Measurements from ENCODE around the gene ALAD. TPM values are rescaled to one million over a fixed set of nuclear protein-coding genes. Genes with fewer than 3 reads are reported as not detected.
"Not testable (repeated sequence)": the region's sequence is repeated elsewhere in the genome, so short reads cannot be mapped to it uniquely, and the experiment has no call there.

ALAD gene
- total and polyA plus RNA-seq, 7 donors: 14.8 to 50.2 (median 31.0) TPM

GRCh38 chr9:113380869-113381378 is 20.2 kb downstream of the ALAD start:
- Histone ChIP-seq H3K27ac (no peak overlapping the region), H3K27me3 (no peaks in the 10 kb centered on the region), H3K4me1 (peaks cover 0 to 9% (median 5%) of the 10 kb centered on the region in 4 donors), H3K9me3 (no peaks in the 10 kb centered on the region), H3K36me3 (no peaks in the 10 kb centered on the region), H3K4me3 (no peak overlapping the region)
- intact Hi-C loops (cut with DNase I): no loop called here
- 15 to 44% methylated on average over 1 of the region's 1 CpG for WGBS, 2 donors
- DNase-seq: no peak
- TF ChIP-seq POLR2AphosphoS5 (IDR thresholded peaks at IDR 0.05): no peak
- no peak for TF ChIP-seq EP300 (IDR thresholded peaks at IDR 0.05)
- no peak for TF ChIP-seq CTCF (IDR thresholded peaks at IDR 0.05)
- no peak for TF ChIP-seq POLR2A (IDR thresholded peaks at IDR 0.05)

GRCh38 chr9:113379829-113380210 is 21.3 kb downstream of the ALAD start:
- DNase-seq; H3K27ac ChIP-seq; H3K9me3 ChIP-seq; H3K27me3 ChIP-seq; H3K4me3 ChIP-seq; intact Hi-C loops (cut with DNase I); H3K36me3 ChIP-seq: not testable (repeated sequence)
- 32 to 77% methylated on average over 2 of the region's 2 CpGs for WGBS, 2 donors
- peaks cover 0 to 20% (median 12%) of the 10 kb centered on the region in 4 donors for H3K4me1 ChIP-seq

- WGBS, 2 donors: 51 to 71% methylated on average over 24 of the region's 24 CpGs
- DNase-seq: not testable (repeated sequence)
Measured at GRCh38 chr9:113379094-113379828, 21.8 kb downstream of the ALAD start.

GRCh38 chr9:113376634-113377567 is 24.2 kb downstream of the ALAD start, which contains the start of gene HDHD3:
Gene HDHD3, minus strand, starts transcription at chr9:113376986. Its CDS starts 2,632 bp downstream, at chr9:113374354.
- TF ChIP-seq POLR2A (IDR thresholded peaks at IDR 0.05) (peak; percentile 74 to 87), EP300 (IDR thresholded peaks at IDR 0.05) (no peak), POLR2AphosphoS5 (IDR thresholded peaks at IDR 0.05) (peak; percentile 82 to 93 (median 90)), CTCF (IDR thresholded peaks at IDR 0.05) (no peak)
- H3K27ac ChIP-seq: peak within 1 kb of the TSS; percentile 82 to 86 (median 84)
- H3K9me3 ChIP-seq: no peaks in the 10 kb centered on the region
- peaks cover 6 to 25% (median 11%) of the 10 kb centered on the region in 4 donors for H3K36me3 ChIP-seq
- peaks cover 0 to 21% (median 12%) of the 10 kb centered on the region in 4 donors for H3K4me1 ChIP-seq
- 1% methylated on average over 74 of the region's 74 CpGs for WGBS, 2 donors
- intact Hi-C loops (cut with DNase I): loop anchor here (1.0 to 2.0 kb wide), 2 partner anchors 24 to 36 kb away; partner anchors contain the start of genes ALAD and WDR31
- DNase-seq: peak; percentile 93
- peak within 1 kb of the TSS; percentile 75 to 89 (median 88) for H3K4me3 ChIP-seq
- H3K27me3 ChIP-seq: no peaks in the 10 kb centered on the region

More at GRCh38 chr9:113379094-113379828, 21.8 kb downstream of the ALAD start:
- H3K27ac ChIP-seq; intact Hi-C loops (cut with DNase I); H3K4me3 ChIP-seq; H3K9me3 ChIP-seq; H3K36me3 ChIP-seq; H3K27me3 ChIP-seq: not testable (repeated sequence)
- peaks cover 0 to 21% (median 12%) of the 10 kb centered on the region in 4 donors for H3K4me1 ChIP-seq

- Histone ChIP-seq H3K4me3 (peak overlapping the region in 3 of 4 donors; percentile 75 to 88 (median 88)), H3K27me3 (no peaks in the 10 kb centered on the region), H3K27ac (peak overlapping the region in 1 of 4 donors; percentile 23), H3K9me3 (no peaks in the 10 kb centered on the region), H3K36me3 (peaks cover 6 to 25% (median 11%) of the 10 kb centered on the region in 4 donors), H3K4me1 (peaks cover 0 to 21% (median 12%) of the 10 kb centered on the region in 4 donors)
- no peak for TF ChIP-seq CTCF (IDR thresholded peaks at IDR 0.05)
- TF ChIP-seq EP300 (IDR thresholded peaks at IDR 0.05): no peak
- WGBS, 2 donors: 37 to 73% methylated on average over 6 of the region's 6 CpGs
- DNase-seq: no peak
- intact Hi-C loops (cut with DNase I): loop anchor here (2.0 kb wide), 1 partner anchor 35 kb away; the partner anchor contains the start of gene WDR31
Measured at GRCh38 chr9:113375057-113376023, 25.7 kb downstream of the ALAD start.

Measured in sigmoid colon (tissue), 7 donors.